COLO829 (cell line): ENCODE data around the gene GATB.
A peak's percentile ranks its signal among the peaks of the same experiment; 100 is the strongest.

ENCODE experiments used
- DNase-seq: peaks from one replicate; pipeline ENCODE4 v3.0.0; 2012; ENCODE audit warnings: low spot score

GATB gene

DNA sequence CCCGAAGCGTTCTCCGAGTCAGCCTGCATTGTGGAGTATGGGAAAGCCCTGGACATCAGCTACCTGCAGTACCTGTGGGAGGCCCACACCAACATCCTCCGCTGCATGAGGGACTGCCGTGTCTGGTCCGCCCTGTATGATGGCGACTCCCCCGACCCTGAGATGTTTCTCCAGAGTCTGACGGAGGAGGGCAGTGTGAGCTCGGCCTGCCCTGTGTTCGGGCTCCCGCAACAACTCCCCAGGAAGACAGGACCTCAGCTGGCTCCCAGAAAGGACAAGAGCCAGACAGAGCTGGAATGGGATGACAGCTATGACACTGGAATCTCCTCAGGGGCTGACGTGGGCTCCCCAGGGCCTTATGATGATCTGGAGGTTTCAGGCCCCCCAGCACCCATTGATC lies 111.3 kb downstream of the GATB start:
- no peak for DNase-seq

DNA sequence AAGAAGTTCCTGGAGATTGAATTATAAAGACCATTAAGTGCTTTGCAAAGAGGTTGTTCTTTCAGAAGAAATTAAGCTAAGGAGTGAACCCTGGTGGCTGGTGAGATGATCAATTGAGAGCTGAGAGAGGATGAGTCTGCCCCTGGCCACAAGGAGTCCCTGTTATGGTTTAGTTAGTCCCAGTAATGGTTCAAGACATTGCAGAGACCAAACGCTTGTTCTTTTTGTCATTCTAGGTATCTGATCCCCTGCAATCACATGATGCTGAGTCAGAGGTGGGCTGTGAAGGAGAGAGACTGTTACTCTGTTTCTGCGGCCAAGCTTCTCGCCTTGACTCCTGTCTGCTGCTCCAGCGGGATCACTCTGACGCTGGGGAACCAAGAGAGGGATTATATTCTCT lies 114.5 kb downstream of the GATB start:
- peak; percentile 42 for DNase-seq

DNA sequence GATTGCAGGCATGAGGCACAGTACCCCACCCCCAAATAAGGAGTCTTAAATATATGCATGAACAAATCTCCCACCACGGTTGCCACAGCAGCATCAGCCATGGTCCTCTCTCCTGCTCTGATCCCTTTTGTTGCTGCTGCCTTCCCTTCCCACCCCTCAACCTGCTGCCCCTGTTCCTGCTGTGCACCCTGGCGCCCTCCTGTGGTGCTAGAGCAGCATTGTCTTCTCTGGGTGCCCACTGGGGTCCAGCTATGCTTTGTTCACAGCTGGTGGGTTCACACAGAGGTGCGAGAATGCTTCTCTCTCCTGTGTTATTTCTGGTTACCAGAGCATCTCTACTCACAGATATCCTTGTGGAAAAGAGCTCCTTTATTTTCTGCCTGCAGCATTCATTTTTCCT lies 116.2 kb downstream of the GATB start:
- DNase-seq: no peak

DNA sequence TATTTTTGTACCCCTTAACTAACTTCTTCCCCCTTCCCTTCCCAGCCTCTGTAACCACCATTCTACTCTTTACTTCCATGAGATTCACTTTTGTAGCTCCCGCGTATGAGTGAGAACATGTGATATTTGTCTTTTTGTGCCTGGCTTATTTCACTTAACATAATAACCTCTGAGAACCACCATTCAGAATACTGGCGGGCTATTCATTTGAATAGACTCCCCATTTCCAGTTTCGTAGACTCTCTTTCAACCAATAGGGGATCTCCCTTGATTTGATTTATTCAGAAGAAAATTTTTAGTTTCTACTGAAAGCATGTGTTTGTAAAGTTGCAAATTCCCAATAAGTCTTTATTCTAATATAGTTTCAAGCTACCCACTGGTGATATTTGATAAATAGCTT lies 117.2 kb downstream of the GATB start:
- DNase-seq: no peak

DNA sequence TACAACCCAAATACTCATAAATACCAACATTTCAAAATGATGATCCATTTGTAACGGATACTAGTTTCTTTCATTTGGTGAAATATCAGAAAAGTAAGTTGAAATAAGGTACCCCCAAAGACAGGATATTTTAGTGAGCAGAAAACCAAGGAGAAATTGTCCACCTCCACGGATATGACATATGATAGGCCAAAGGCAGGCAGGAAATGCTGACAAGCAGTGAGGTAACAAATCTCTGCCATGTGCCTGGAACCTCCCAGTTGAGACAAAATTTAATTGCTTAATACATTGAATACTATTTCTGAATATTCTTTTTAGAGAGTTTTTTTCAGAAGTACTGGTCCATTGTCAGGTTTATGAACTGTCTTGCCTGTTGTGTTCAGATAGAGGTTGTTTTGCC lies 118.8 kb downstream of the GATB start:
- DNase-seq: no peak

DNA sequence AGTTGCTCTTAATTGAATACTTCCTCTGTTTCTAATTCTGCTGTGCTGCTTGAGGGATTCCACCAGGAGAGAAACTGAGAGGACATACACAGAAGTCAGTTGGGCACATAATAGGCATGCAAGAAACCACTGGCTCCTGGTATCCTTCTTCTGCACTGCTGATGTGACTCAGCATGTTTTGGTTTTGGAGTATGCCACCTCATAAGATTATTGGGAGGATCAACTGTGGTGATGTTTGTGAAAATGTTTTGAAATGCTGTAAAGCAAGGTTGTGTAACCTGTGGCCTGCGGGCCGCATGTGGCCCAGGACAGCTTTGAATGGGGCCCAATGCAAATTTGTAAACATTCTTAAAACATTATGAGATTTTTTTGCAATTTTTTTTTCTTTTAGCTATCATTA lies 119.6 kb downstream of the GATB start:
- DNase-seq: no peak

DNA sequence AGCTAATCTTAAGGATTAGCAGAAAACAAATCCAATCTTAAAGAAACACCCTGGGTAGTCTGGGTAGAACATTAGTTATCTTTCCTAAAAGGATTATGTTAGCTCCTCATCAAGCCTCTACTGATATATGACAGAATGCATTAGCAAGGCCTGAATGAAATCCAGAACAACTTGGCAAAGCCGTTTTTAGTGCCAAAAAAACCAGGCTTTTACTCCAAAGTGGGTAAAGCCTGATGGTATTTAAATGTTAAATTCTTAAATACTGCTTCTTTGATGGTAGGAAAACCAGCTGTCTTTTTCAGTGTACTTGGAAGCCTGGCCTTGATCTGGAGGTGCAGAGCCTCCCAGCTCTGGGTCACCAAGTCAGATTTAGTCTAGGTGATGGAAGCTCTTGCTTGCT lies 120.4 kb downstream of the GATB start:
- no peak for DNase-seq

DNA sequence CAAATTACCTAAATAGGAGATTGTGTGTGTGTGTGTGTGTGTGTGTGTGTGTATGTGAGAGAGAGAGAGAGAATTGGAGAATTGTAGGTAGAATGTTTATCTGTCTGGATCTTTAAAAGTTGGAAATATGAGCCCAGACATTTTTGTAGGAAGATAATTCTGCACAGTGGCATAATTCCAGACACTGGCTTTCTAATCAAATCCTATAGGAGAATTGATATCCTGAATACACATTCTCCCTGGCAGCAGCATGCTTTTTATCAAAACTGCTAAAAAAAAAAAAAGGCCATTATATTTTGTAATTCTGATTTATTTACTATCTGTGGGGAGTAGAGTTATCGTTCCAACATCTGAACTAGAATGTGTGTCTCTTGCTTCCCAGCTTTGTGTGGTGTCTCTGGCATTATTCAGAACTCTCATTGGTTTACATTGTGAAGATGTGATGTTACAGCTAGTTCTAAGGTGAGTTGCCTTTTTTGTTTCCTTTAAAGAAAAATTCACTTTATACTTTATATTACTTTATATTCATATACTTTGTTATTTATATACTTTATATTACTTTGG lies 122.4 kb downstream of the GATB start:
- no peak for DNase-seq

DNA sequence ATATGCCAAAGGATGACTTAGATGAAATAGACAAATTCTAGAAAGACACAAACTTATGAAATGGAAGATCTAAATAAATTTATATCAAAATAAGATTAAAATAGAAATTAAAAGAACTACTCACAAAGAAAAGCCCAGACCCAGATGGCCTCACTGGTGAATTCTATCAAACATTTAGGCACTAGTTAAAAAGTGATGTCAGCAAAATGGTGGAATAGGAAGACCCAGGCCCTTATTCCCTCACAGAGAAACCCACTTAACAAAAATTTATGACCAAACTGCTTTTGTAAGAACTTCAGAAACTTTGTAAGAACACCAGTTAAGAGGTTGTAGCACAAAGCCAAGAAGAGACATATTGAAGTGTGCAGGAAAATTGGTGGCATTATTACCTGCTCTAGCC lies 129.5 kb downstream of the GATB start:
- no peak for DNase-seq

DNA sequence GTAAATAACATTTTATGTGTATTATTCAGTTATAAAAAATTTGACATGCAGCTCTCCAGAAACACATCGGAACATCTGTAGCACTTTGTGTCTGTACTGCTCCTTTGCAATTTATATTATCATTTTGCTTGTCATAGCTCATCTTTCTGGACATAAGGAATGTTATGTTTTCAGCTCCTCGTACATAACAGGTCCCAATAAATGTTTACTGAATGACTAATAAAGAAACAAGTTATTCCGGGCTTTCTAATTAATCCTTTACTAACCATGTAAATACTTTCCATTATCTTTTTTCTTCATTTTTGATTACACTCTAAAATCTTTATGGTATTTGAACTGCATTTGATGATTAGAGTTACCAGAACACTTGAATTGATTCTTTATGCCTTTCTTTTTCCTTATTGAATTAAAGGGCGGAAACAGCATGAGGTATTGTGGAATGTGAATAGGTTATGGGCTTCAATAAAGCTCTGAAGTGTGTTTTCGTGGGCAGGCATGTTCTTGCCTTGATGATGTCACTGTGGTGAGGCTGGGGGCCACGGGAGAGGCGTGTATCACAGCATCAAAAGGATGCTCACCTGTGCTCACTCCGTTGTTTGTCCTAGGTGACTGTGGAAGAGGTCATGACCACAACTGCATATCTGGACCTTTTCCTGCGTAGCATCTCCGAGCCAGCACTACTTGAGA lies 131.6 kb downstream of the GATB start:
- DNase-seq: no peak

DNA sequence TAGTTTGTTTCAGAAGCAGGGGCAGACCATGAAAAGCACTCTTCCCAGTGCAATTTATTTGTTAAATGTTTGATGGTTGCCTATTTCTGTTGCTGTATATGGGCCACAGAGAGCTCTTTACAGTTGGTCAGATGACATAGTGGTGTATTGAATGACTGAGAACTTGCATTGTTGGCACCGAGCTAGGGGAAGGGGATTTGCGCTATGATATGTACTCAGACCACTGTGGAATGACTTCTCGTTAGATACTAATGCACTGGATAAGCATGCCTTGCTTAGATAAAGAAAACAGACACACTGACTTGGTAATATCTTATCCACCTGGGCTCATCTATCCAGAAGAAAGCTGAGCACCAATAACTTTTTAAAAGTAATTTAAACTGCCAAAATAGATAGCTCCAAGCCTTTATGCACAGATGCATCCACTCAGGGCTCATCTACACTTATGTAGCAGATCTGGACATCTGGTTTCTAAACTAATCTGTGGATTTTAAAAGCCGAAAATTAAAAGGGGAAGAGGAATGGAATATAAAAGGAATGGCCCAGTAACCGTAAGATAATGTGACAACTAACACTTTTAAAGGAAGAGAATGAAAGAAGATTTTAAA lies 132.7 kb downstream of the GATB start:
- no peak for DNase-seq

DNA sequence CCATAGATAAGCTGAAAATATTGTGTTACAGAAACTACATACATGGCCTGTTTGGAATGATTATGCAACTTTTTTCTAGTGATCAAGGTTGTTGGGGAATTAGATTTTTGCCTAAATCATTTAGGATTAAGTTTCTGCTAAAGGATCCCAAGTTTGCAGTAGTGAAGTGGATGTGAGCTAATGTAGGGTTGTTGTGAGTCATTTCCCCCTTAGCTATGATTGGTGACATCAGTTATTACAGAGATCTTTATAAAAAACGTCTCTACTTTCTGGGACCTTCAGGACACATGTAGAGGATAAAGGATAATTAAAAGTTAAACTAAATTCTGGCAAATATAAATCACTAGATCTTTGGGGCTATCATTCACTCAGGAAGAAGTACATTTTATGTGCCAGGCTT lies 133.3 kb downstream of the GATB start:
- DNase-seq: no peak

DNA sequence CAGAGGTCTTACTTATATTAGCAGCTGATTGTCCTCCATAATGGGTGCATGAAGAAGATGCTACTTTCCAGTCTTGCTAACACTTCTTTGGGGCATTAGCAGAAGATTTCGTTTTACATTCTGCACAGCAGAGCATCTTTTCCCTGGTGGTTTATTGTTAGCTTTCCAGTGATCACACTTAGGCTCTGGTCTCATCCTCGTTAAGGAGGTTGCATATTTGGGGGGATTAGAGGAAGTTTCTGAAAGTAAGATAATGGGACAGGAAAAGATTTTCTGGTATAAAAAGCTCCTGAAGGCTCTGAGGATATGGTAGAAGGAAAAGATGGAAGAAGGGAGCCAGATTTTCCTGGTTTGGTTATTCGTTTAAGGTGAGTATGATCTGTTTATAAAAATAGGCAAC lies 134.1 kb downstream of the GATB start:
- DNase-seq: no peak

DNA sequence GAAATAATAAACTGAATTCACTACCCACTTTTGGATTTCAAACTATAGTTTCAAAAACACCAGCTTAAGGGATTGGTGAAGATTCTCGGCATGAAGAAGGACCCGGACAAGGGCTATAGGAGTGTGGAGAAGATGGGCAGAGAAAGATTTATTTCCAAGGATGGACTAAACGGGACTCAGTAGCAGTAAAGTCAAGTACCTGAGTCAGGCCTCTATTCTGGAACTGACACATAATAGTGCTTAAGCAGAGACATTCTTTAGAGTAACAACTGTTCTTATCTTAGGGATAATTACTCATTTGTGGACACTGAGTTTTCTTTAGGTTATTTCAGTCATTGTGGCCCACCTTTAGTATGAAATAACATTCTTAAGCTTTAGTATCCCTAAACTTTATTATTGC lies 134.6 kb downstream of the GATB start:
- DNase-seq: no peak

DNA sequence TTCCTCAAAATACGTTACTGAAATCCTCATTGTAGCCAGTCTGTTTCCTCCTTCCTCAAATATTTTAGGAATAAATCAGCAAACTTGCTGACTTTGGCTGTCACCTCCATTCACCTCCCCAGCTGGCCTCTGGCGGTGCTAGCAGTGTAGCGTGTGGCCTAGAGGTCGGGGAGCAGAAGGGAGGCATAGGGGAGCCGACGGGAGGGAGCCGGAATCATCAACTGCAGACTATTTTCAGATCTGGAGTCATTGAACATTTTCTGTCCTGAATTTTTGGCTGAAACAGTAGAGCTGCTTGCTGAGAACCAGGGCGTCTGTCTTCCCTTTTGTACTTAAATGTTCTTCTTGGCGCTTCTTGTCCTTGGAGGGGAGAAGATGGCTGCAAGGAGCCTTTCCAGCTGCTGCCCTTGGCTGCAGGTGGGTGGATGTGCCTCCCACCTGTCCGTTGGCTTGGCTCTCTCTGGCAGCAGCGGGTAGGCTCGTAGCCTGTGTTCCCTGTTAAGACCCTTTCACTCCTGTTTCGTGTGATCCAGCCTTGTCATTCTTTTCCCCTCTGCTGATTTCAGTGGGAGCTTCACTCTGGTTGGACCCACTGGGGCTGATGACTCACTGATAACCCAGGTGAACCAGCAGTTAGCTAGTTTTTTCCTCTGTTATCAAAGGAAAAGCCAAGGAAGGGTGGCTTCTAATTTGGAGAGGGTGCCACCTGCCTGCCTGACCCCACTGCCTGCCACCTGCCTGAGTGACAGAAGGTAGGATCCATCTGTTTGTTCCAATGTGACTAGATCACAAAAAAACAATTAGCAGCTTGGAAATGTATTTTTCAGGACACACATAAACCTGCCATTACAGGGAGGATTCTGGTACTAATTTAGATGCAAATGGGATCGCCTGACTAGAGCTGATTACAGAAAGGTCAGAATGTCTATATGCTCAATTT lies 135.9 kb downstream of the GATB start:
- DNase-seq: no peak
